AG04450 (cell line): ENCODE results near the gene DDX27. TPM values are rescaled to one million over a fixed set of nuclear protein-coding genes. Genes with fewer than 3 reads are reported as not detected.
A peak's percentile ranks its signal among the peaks of the same experiment; 100 is the strongest.

ENCODE experiments used
- CTCF ChIA-PET: fragments of 300-600, 350-600 bp; formaldehyde crosslinking; extraction: SDS; loops from one replicate; lab custom pipeline; 2022; ENCODE audit warnings: antibody characterized with exemption, inconsistent platforms; lab: Charles Lee
- POLR2A ChIA-PET: fragments of 350-600 bp; formaldehyde crosslinking; extraction: SDS; loops from one replicate; lab custom pipeline; 2021; ENCODE audit warnings: antibody characterized with exemption, inconsistent platforms; lab: Yijun Ruan, JAX
- DNase-seq: peaks from one replicate; pipeline ENCODE4 v3.0.0-alpha.2; 2011; ENCODE audit warnings: low read depth, low spot score
- H3K27ac ChIP-seq: one replicate; pipeline ENCODE4 v1.5.1; 2012; ENCODE audit warnings: low read depth, low read length, control low read depth
- H3K27me3 ChIP-seq: one replicate; pipeline ENCODE4 v1.6.0; 2012; ENCODE audit warnings: low read length; ENCODE audit not compliant: control insufficient read depth, insufficient read depth
- H3K4me3 ChIP-seq: 2 replicates; pipeline ENCODE4 v1.5.1; 2011; ENCODE audit warnings: mild to moderate bottlenecking, low read depth, low read length, control low read depth
- H3K9me3 ChIP-seq: 2 replicates; pipeline ENCODE4 v1.5.1; 2012; ENCODE audit warnings: low read length; ENCODE audit not compliant: control insufficient read depth, insufficient read depth
- CTCF ChIP-seq: IDR thresholded peaks from 2 replicates; pipeline ENCODE4 v1.5.1; 2011; ENCODE audit warnings: low read depth, low read length, control low read depth, inconsistent platforms
- polyA plus RNA-seq: library from polyadenylated mRNA; depleted of rRNA; stranded (reverse); fragments of >200 nt; gene quantifications from 2 replicates; pipeline ENCODE4 v1.2.3, GENCODE V29; 2011

The DDX27 gene
- polyA plus RNA-seq, 1 experiment, result 31.3 TPM

GRCh38 chr20:49281913-49282467 lies 62.8 kb downstream of the DDX27 start:
- DNase-seq, result no peak
- no peaks in the 10 kb centered on the region for H3K27me3 ChIP-seq
- no peak for TF ChIP-seq CTCF
- H3K27ac ChIP-seq, result peak overlapping the region; percentile 21
- ChIA-PET CTCF (no interaction called here), POLR2A (no interaction called here)
- H3K4me3 ChIP-seq, result peak overlapping the region; percentile 27
- peaks cover 49% of the 10 kb centered on the region for H3K9me3 ChIP-seq

- Histone ChIP-seq H3K27me3 (no peaks in the 10 kb centered on the region), H3K27ac (no peak overlapping the region), H3K4me3 (peak overlapping the region; percentile 31), H3K9me3 (peaks cover 48% of the 10 kb centered on the region)
- ChIA-PET POLR2A (no interaction called here), CTCF (no interaction called here)
- no peak for TF ChIP-seq CTCF
- no peak for DNase-seq
These were observed 63.5 kb downstream of the DDX27 start for GRCh38 chr20:49282584-49283171.

- no peak for DNase-seq
- no peak overlapping the region for H3K27ac ChIP-seq
- POLR2A ChIA-PET, result no interaction called here
- H3K27me3 ChIP-seq, result no peaks in the 10 kb centered on the region
- H3K9me3 ChIP-seq, result peaks cover 48% of the 10 kb centered on the region
- H3K4me3 ChIP-seq, result peak overlapping the region; percentile 31
- TF ChIP-seq CTCF, result no peak
- CTCF ChIA-PET, result no interaction called here
These were observed 64.0 kb downstream of the DDX27 start for GRCh38 chr20:49283176-49283702.

DNA sequence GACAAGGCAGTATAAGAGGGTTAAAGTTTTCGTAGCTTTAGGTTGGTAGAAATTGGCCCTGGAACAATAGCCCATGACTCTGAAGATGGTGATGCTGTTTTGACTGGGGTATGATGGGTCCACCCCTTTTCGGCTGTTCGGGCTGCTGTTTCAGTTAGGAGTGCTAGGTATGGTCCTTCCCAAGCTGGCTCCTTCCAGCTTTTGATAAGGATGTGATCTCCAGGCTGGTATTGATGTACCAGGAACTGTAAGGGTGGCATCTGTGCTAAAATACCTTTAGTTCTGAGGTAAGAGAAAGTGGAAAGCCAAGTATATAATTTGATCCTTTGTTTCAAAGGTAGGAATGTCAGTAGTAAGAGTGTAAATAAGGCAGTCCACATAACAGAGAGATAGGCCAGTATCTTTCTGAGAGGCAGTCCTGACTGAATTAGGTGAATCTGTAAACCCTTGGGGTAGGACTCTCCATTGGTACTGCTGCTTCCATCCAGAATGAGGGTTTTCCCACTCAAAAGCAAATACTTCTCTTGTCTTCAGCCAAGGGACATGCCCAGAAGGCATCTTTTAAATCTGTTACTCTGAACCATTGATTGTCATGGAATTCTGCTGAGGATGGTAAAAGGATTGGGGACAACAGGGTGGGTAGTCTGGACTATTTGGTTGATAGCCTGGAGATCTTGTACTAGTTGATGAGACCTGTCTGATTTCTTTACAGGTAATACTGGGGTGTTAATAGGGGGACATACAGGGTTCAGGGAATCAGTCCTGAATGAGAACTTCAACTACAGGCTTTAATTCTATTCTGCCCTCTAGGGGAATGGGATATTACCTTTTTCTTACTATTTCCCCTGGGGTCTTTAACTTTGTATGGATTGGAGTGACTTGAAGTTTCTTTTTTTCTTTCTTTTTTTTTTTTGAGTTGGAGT lies 64.7 kb downstream of the DDX27 start:
- no peaks in the 10 kb centered on the region for H3K27me3 ChIP-seq
- TF ChIP-seq CTCF, result no peak
- CTCF ChIA-PET, result no interaction called here
- no peak overlapping the region for H3K27ac ChIP-seq
- peak overlapping the region; percentile 31 for H3K4me3 ChIP-seq
- no peak for DNase-seq
- H3K9me3 ChIP-seq, result peaks cover 48% of the 10 kb centered on the region
- POLR2A ChIA-PET, result no interaction called here
